Measurements from ENCODE around the gene CACNB2. TPM values are rescaled to one million over a fixed set of nuclear protein-coding genes. Genes with fewer than 3 reads are reported as not detected.

CACNB2 gene
- total RNA-seq, 1 experiment from 2014 or later, result 3.2 TPM

DNA sequence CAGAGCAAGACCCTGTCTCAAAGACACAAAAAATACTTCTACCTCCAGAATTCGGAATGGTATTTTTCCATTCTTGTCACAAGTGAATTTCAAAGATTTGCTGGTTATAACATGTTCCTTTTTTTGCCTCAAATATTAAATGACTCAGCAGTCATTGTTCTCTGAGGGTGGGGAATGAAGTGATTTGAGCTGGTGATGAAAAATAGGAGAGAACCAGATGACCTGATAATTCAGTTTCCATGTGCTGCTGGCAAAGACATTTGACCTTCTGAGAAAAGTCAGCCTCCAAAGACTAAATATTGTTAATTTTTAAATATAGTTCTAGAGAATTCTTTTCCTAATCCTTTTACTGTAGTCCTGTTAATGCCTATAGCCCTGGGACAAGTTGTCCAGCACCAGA is 78.9 kb downstream of the CACNB2 start:
- H3K9me3 Mint-ChIP-seq, result no peaks in the 10 kb centered on the region
- H3K27me3 Mint-ChIP-seq (ENCODE audit: low read depth), result no peaks in the 10 kb centered on the region
- H3K4me1 Mint-ChIP-seq, result peaks cover 11% of the 10 kb centered on the region
- POLR2A ChIA-PET, result no interaction called here
- H3K36me3 Mint-ChIP-seq, result no peaks in the 10 kb centered on the region
- no peak for TF ChIP-seq FOXJ3 (CRISPR knock-in tag; IDR thresholded peaks at IDR 0.05; ENCODE audit: borderline replicate concordance)
- TF ChIP-seq, protein P1, sequence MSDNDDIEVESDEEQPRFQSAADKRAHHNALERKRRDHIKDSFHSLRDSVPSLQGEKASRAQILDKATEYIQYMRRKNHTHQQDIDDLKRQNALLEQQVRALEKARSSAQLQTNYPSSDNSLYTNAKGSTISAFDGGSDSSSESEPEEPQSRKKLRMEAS (CRISPR knock-in tag; IDR thresholded peaks at IDR 0.05), result no peak
- TF ChIP-seq ZBTB21 (CRISPR knock-in tag; IDR thresholded peaks at IDR 0.05; ENCODE audit: borderline replicate concordance), result no peak
- no peak for TF ChIP-seq HMGA2 (CRISPR knock-in tag; IDR thresholded peaks at IDR 0.05)
- TF ChIP-seq, protein P2, sequence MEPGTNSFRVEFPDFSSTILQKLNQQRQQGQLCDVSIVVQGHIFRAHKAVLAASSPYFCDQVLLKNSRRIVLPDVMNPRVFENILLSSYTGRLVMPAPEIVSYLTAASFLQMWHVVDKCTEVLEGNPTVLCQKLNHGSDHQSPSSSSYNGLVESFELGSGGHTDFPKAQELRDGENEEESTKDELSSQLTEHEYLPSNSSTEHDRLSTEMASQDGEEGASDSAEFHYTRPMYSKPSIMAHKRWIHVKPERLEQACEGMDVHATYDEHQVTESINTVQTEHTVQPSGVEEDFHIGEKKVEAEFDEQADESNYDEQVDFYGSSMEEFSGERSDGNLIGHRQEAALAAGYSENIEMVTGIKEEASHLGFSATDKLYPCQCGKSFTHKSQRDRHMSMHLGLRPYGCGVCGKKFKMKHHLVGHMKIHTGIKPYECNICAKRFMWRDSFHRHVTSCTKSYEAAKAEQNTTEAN (CRISPR knock-in tag; IDR thresholded peaks at IDR 0.05), result no peak
- TF ChIP-seq, protein P3, sequence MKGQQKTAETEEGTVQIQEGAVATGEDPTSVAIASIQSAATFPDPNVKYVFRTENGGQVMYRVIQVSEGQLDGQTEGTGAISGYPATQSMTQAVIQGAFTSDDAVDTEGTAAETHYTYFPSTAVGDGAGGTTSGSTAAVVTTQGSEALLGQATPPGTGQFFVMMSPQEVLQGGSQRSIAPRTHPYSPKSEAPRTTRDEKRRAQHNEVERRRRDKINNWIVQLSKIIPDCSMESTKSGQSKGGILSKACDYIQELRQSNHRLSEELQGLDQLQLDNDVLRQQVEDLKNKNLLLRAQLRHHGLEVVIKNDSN (CRISPR knock-in tag; IDR thresholded peaks at IDR 0.05), result no peak
- no peak for TF ChIP-seq MYBL2 (CRISPR knock-in tag; IDR thresholded peaks at IDR 0.05)
- TF ChIP-seq FOXP1 (CRISPR knock-in tag; IDR thresholded peaks at IDR 0.05; ENCODE audit: borderline replicate concordance), result no peak
- no peak for TF ChIP-seq TP53 (CRISPR knock-in tag; IDR thresholded peaks at IDR 0.05)
- TF ChIP-seq, protein P4, sequence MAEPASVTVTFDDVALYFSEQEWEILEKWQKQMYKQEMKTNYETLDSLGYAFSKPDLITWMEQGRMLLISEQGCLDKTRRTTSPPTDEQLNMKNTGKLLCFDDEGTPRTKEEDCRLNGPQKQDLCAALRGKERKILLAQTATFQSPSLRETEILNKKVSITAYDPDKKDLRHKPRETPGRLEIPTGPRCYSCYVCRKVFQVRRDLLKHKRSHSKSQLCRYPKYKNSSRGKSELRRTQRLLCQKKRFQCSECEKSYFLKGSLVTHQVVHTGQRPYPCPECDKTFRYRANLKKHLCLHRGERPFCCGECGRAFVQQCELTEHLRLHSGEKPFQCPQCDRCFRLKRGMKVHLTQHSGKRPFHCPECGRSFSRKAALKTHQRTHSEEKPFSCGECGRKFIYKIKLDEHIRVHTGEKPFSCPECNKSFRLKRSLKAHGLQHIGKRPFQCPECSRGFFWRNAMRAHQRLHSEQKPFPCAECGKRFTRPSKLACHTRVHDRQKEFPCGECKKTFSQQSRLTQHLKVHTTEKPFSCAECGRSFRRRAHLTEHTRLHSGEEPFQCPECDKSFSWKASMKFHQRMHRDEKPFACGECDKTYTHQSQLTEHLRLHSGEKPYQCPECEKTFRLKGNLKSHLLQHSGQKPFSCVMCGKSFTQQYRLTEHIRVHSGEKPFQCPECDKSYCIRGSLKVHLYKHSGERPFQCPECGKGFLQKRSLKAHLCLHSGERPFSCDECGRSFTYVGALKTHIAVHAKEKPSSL (CRISPR knock-in tag; conservative IDR thresholded peaks at IDR 0.05), result no peak
- TF ChIP-seq, protein P5, sequence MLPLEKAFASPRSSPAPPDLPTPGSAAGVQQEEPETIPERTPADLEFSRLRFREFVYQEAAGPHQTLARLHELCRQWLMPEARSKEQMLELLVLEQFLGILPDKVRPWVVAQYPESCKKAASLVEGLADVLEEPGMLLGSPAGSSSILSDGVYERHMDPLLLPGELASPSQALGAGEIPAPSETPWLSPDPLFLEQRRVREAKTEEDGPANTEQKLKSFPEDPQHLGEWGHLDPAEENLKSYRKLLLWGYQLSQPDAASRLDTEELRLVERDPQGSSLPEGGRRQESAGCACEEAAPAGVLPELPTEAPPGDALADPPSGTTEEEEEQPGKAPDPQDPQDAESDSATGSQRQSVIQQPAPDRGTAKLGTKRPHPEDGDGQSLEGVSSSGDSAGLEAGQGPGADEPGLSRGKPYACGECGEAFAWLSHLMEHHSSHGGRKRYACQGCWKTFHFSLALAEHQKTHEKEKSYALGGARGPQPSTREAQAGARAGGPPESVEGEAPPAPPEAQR (CRISPR knock-in tag; IDR thresholded peaks at IDR 0.05), result no peak
- TF ChIP-seq ESRRA (CRISPR knock-in tag; IDR thresholded peaks at IDR 0.05; ENCODE audit: borderline replicate concordance), result no peak
- TF ChIP-seq ZNF232 (CRISPR knock-in tag; IDR thresholded peaks at IDR 0.05), result no peak
- no peak for TF ChIP-seq ZNF263 (CRISPR knock-in tag; IDR thresholded peaks at IDR 0.05; ENCODE audit: low read depth)
- no peak for TF ChIP-seq CREM (CRISPR knock-in tag; IDR thresholded peaks at IDR 0.05)
- no peak for TF ChIP-seq ZNF138 (CRISPR knock-in tag; conservative IDR thresholded peaks at IDR 0.05)
- TF ChIP-seq, protein P6, sequence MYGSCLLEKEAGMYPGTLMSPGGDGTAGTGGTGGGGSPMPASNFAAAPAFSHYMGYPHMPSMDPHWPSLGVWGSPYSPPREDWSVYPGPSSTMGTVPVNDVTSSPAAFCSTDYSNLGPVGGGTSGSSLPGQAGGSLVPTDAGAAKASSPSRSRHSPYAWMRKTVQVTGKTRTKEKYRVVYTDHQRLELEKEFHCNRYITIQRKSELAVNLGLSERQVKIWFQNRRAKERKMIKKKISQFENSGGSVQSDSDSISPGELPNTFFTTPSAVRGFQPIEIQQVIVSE (CRISPR knock-in tag; IDR thresholded peaks at IDR 0.05; ENCODE audit: borderline replicate concordance), result no peak
- TF ChIP-seq, protein P7, sequence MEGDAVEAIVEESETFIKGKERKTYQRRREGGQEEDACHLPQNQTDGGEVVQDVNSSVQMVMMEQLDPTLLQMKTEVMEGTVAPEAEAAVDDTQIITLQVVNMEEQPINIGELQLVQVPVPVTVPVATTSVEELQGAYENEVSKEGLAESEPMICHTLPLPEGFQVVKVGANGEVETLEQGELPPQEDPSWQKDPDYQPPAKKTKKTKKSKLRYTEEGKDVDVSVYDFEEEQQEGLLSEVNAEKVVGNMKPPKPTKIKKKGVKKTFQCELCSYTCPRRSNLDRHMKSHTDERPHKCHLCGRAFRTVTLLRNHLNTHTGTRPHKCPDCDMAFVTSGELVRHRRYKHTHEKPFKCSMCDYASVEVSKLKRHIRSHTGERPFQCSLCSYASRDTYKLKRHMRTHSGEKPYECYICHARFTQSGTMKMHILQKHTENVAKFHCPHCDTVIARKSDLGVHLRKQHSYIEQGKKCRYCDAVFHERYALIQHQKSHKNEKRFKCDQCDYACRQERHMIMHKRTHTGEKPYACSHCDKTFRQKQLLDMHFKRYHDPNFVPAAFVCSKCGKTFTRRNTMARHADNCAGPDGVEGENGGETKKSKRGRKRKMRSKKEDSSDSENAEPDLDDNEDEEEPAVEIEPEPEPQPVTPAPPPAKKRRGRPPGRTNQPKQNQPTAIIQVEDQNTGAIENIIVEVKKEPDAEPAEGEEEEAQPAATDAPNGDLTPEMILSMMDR (IDR thresholded peaks at IDR 0.05), result no peak
- TF ChIP-seq, protein P8, sequence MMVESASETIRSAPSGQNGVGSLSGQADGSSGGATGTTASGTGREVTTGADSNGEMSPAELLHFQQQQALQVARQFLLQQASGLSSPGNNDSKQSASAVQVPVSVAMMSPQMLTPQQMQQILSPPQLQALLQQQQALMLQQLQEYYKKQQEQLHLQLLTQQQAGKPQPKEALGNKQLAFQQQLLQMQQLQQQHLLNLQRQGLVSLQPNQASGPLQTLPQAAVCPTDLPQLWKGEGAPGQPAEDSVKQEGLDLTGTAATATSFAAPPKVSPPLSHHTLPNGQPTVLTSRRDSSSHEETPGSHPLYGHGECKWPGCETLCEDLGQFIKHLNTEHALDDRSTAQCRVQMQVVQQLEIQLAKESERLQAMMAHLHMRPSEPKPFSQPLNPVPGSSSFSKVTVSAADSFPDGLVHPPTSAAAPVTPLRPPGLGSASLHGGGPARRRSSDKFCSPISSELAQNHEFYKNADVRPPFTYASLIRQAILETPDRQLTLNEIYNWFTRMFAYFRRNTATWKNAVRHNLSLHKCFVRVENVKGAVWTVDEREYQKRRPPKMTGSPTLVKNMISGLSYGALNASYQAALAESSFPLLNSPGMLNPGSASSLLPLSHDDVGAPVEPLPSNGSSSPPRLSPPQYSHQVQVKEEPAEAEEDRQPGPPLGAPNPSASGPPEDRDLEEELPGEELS (CRISPR knock-in tag; IDR thresholded peaks at IDR 0.05), result no peak
- H3K27ac Mint-ChIP-seq, result no peak overlapping the region
- CTCF ChIA-PET, result interaction anchor here (1.1 kb wide), 1 partner anchor 14 kb away, joined by 3 read pairs; no protein-coding TSS in a partner anchor
- DNase-seq (ENCODE audit: low spot score), result no peak
- ATAC-seq, result no peak
- H3K4me3 Mint-ChIP-seq, result no peak overlapping the region
